ENCODE results near the gene CDH10. TPM values are rescaled to one million over a fixed set of nuclear protein-coding genes. Genes with fewer than 3 reads are reported as not detected.

The CDH10 gene
- 0.13 TPM for total RNA-seq

DNA sequence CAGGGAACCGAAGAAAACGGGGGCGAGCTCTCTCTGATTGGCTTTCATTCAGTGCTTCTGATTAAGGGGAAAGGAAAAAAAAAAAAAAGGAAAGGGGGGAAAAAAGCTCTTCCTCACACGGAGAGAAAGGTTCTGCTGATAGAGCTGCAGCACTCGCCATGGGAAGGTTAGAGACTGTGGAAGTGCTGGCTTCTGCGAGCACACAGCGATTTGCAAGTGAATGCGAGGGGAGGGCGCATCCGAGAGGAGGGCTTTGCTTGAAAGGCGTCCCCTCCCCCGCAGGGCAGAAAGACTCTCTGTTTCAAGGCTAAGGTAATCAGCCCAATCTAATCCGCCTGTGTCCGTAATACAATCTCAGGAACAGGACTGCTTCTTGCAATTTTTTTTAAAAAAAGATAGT is at the start of gene CDH10:
TSS of gene CDH10 (minus strand) at position 218 of the 400 bp plus-strand sequence. CDS start 51,488 bp downstream, outside the sequence.
- intact Hi-C loops (cut with DNase I): no loop called here
- ATAC-seq (no peak), DNase-seq (ENCODE audit: low spot score) (no peak)

DNA sequence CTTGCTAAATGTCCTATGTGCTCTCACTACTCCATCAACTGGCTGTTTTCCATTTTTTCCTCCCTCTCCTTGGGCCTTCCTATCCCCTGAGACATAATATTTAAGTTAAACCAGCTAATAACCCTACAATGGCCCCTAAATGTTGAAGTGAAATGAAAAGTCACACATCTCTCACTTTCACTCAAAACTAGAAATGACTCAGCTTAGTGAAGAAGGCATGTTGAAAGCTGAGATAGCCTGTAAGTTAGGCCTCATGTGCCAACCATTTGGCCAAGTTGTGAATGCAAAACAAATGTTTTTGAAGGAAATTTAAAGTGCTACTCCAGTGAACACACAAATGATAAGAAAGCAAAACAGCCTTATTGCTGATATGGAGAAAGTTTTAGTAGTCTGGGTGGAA is 48.8 kb upstream of the CDH10 start:
- DNase-seq (ENCODE audit: low spot score): no peak
- no peak for ATAC-seq
- intact Hi-C loops (cut with DNase I): no loop called here

DNA sequence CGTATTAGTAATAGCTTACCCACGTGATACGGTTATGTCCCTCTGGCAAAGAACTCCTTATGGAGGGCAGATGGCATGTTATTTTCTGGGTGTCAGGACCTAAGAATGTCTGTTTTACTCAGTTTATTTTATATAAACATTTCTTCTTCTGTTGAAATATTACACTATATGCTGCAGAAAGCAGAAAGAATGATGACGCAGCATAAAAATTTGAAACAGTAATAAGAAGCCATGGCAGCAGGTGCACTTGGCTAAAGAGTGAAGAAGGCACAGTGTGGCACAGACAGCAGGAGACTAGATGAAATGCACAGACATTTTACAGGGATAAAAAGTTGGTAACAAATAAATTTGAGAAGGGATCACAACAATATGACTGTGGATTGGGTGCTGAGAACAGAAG is 46.3 kb upstream of the CDH10 start:
- no peak for ATAC-seq
- DNase-seq (ENCODE audit: low spot score): no peak
- intact Hi-C loops (cut with DNase I): no loop called here

DNA sequence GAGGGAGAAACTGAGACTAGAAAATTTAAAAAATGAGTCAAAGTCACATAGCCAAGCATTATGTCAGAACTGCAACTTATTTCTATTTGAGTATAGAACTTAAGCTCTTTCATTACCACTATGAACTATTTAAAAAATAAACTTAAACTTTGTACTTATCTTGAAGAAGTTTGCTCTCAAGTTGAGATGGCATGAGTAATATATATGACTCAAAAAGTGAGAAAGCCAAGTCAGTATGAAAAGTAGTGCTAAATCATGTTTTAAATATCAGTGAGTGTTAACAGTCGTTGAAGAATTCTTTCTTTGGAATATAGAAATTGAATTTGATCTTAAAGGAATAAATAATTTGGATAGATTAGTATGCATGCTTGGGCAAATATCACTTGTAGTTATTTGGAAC is 36.3 kb upstream of the CDH10 start:
- ATAC-seq (no peak), DNase-seq (ENCODE audit: low spot score) (no peak)
- intact Hi-C loops (cut with DNase I): no loop called here

DNA sequence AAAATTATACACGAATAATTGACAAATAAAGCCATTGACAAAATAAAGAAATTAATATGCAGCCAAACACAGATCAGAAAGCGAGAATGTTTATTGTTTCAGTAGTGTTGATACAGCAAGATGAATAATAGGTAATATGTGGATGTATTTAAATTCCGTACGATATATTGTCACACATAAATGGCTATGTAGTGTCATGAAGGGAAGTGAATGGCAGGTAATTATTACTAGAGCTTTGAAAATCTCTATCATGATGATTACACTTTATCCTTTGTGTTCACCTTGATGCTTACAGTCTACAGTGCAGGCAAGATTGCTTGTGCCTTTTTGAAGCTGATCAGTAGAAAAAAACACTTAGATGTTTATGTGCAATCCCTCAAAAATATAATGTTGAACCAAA is 23.3 kb upstream of the CDH10 start:
- DNase-seq (ENCODE audit: low spot score) (no peak), ATAC-seq (no peak)
- intact Hi-C loops (cut with DNase I): no loop called here

DNA sequence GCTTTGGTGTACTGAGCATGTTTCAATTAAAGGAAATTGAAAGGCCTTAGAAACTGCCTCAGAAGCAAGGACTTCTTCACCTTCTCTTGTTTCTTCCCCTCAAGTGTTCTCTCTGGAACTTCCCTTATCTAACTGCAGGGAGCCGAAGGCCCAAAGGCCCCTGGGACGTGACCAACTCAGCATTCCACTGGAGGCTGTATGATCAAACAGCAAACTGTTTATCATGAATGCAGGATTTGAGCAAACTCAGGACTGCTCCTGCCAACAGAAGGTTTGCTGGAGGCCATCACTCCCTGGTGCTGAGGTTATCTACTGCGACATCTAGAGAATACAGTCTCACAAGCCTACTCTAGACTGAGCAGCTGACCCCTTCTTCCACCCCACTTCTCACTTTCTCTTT is 4.8 kb upstream of the CDH10 start:
- intact Hi-C loops (cut with DNase I): no loop called here
- ATAC-seq (no peak), DNase-seq (ENCODE audit: low spot score) (no peak)

DNA sequence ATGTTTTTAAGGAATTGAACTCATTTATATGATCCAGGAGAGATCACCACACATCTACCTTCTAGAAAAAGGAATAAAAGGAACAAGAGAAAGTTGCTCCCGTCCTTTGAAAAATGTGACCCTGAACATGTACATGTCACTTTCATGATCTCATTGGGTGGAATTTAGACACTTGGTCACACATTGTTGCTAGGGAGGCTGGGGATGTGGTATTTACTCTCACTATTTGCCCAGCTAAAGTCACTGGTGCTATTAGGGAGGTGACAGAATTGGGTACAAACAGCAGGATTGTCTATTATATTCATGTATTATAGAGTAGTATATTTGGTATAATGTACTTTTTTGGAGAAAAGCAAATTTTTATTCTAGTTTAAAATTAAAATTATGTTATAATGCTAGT is 2.1 kb upstream of the CDH10 start:
- DNase-seq (ENCODE audit: low spot score) (no peak), ATAC-seq (no peak)
- intact Hi-C loops (cut with DNase I): no loop called here

DNA sequence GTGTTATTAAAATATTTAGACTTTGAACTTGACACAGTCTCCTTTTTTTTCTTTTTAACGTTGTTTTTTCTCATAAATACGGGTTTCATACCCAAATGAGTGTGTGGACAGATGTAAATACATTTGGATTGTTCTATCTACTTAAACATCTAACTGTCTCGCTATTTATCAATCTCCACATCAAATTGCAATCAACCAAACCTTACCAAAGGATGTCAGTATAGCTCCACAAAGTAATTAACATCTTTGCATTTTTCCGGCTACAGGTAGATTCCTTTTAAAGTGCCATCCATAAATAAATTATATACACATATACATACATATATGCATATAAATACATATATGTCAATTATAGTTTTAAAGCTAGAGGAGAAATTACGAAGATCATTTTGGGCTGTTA is 705 bp upstream of the CDH10 start:
- ATAC-seq (no peak), DNase-seq (ENCODE audit: low spot score) (no peak)
- intact Hi-C loops (cut with DNase I): no loop called here

DNA sequence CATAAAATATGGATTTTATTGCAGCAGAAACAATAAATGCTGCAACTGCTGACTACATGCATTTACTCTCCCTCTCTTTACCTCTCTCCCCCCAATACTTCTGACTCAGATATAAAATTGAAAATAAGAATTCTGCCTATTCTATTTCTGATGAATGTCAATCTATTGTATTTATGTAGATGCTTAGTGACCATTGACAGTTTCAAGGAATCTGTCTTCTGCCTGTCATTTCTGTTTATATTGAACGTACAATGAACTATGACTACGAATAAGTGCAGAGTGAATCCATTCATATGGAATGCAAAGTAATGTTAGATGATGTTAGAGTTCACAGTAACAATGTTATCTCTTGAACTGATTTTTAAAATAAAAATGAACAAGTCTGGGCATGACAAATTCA is 898 bp downstream of the CDH10 start:
- no peak for ATAC-seq
- intact Hi-C loops (cut with DNase I): no loop called here
- DNase-seq (ENCODE audit: low spot score): no peak

DNA sequence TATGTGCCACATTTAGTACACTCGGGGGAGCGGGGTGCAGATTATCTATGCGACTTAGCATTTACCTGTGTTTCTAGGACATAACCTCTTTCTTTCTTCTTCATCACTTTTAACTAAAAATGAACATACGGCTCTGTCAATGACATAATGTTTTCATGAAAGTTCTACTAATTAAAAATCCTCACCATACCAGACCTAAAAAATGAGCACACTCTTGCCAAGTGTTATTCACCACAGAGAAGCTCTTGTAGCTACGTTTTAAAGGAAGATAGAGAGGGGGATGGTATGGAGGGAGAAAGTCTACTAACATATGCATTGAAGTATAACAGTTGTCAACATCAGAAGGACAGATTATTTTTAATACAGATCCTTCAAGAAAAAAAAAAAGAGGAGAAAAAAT is 1.6 kb downstream of the CDH10 start:
- no peak for ATAC-seq
- no peak for DNase-seq (ENCODE audit: low spot score)
- intact Hi-C loops (cut with DNase I): no loop called here

DNA sequence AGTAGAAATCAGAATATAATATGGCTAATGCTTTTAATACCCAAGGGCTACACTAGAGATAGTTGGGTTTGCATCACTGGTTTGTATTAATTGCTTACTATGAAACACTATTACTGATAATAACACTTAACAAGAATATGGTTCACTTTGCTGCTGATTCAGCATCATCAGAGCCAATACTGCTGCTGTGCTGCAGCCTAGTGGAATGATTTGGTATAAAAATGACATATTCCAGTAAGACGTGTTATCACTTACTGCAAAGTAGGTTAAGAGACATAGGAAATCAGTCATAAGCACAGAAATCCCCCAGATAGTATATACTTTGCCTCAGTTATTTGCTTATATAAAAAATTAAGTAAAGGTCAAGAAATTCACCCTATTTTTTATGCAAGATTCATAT is 2.8 kb downstream of the CDH10 start:
- intact Hi-C loops (cut with DNase I): no loop called here
- no peak for DNase-seq (ENCODE audit: low spot score)
- no peak for ATAC-seq

DNA sequence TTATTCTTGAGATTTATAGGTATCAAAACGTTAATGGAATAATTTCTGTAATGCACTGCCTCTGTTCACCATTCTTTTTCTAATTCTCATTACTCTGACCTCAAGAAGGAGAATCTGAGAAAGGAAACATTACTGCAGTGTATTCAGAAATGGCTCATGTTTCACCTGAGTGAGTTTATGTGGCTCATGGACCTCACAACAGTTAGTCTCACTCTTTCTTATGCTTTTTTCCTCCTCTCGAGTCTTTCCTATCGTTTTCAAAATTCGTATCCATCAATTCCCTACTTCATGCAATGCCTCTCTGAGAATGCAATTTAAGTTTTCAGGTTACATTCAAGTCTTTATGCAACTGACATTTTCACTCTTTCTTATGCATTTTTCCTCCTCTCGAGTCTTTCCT is 9.6 kb downstream of the CDH10 start:
- ATAC-seq (no peak), DNase-seq (ENCODE audit: low spot score) (no peak)
- intact Hi-C loops (cut with DNase I): no loop called here

DNA sequence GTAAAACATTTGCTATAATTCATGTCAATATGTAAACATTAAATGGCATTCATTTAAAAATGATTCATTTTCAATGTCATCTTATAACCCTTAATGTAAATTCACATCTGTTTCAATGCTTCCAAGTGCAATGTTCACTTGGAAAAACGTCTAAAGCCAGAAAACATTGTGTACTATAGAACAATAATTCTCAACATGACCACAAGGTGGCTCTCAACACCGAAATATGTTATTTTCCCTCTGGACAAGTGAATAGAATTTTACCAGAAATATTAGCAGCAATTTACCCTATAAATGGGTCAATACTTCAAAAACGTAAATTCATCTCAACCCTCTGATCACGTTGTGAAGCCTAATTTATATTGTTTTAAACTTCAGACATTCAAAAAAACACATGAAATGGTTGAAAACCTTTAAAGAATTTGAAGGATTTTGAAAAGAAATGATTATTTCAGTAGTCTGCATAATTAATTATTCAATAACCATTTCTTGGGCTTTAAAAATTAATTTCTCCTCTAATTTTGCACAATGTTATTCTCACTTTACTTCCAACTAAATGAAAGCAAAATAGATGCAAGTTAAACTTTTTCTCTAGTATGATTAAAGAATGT is 11.0 kb downstream of the CDH10 start:
- intact Hi-C loops (cut with DNase I): no loop called here
- ATAC-seq: no peak
- DNase-seq (ENCODE audit: low spot score): no peak

DNA sequence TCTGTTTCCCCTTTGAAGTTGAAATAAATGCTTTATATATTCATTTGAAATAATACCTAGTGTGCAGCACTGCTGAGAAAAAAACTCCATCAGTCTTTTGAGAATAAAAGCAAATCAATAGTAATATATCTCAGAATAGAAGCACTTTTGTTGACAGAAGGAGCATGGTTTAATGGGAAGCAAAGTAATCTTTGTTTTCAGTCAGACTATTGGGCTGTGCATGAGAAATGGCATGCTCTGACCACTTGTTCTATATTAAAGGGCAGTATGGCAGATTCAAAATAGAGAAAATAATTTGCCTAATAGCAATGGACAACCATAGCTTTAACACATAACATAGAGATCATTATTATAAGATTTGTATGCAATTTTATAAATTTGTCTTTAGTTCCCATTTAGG is 12.4 kb downstream of the CDH10 start:
- DNase-seq (ENCODE audit: low spot score) (no peak), ATAC-seq (no peak)
- intact Hi-C loops (cut with DNase I): no loop called here

DNA sequence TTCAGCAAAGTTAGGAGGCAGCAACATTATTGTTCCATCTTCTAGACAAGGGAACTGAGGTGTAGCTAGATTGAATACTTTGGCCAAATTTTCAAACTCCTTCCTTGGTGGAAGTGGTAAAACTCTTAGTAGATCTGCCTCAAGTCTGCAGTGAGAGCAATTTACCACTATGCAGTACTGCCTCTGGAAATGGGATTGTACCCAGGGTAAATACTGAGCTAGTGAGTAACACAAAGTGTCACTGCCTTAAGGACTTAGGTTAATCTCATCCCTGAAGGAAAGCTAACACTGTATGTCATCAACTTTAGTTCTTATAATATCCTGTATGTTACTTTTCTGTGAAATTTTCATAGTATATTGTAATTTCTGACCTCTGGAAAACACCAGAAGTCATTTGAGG is 13.9 kb downstream of the CDH10 start:
- no peak for DNase-seq (ENCODE audit: low spot score)
- intact Hi-C loops (cut with DNase I): no loop called here

DNA sequence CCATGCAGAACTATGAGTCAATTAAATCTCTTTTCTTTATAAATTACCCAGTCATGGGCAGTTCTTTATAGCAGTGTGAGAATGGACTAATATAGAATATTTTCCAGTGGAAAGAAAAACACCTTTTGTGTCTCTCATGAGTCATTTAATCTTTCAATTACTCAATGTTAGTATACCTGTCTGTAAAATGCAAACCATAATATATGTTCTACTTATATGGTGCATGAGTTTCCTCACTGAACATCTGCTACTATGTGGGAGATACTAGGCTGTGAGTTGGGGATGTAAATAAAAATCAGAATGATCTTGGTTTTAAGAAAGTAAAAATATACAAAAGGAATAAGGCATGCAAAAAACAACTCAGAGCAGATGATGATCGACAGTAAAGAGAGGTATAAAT is 15.0 kb downstream of the CDH10 start:
- ATAC-seq: no peak
- DNase-seq (ENCODE audit: low spot score): no peak
- intact Hi-C loops (cut with DNase I): no loop called here

More for the DNA sequence above, 13.9 kb downstream of the CDH10 start:
- ATAC-seq: no peak

DNA sequence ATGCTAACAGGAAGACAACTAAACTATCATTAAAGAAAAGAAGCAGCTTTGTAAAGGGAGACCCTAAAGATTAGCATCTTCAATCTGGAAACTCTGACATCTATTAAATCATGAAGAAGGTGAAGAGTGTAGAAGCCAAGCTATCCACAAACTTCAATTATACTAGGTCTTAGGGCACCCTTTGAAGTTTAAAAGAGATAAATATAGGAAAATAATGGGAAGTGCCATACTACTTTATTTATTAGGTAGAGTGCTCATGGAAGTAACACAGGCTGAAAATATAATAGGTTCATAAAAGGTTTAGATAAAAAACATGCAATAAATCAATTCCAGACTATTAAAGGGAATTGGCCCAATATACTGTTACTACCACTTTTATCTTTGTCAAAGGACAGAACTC is 19.9 kb downstream of the CDH10 start:
- ATAC-seq (no peak), DNase-seq (ENCODE audit: low spot score) (no peak)
- intact Hi-C loops (cut with DNase I): no loop called here

DNA sequence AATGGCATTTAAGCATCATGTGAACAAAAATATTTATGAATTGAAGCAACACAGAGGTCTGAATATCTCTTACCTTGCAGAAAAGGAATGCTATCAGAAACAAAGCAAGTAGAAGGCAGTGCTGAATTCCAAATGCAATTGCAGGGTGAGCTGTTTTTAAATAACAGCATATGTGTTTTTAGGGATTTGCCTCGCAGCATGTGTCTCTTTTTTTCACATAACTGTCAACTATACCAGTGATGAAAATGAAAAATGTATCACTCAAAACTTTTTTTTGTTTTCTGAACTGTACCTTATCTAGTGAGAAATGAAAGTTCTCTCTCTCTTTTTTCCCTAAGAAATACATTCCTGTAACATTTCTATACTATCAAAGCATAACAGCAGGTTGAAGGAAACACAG is 21.2 kb downstream of the CDH10 start:
- intact Hi-C loops (cut with DNase I): no loop called here
- ATAC-seq (no peak), DNase-seq (ENCODE audit: low spot score) (no peak)

DNA sequence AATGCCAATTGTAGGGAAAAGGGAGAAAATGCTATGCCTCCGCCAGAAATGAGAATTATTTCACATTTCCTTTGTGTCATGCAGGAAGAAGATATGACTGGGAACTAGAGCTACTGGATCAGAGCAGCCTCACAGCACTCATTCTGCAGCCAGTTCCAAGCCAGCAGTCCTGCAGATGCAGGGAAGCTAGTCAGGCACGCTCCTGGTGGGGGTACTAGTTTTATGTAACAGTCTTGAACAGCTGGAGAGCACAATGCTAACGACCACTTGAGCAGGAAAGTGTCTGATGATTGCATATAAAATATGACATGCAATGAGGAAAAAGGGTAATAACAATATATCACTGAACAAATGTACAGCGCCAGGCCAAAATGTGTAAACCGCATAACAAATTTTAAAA is 21.7 kb downstream of the CDH10 start:
- ATAC-seq (no peak), DNase-seq (ENCODE audit: low spot score) (no peak)
- intact Hi-C loops (cut with DNase I): no loop called here

DNA sequence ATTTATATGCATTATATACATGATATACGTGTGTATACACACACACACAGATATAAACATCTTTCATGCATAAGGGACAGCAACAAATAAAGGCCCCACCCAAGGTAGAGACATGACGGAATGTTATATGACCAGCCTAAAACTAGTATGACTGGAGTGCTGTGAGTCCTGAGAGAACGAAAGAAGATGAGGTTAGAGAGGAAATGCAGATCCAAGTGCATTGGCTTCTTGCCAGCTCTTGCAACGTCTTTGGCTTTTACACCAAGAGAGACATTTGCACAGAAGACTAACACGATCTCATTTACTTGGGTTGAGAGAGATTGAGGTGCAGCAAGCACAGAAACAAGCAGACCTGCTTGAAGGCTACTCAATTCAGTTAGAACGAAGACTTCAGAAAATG is 23.0 kb downstream of the CDH10 start:
- no peak for DNase-seq (ENCODE audit: low spot score)
- no peak for ATAC-seq
- intact Hi-C loops (cut with DNase I): no loop called here

DNA sequence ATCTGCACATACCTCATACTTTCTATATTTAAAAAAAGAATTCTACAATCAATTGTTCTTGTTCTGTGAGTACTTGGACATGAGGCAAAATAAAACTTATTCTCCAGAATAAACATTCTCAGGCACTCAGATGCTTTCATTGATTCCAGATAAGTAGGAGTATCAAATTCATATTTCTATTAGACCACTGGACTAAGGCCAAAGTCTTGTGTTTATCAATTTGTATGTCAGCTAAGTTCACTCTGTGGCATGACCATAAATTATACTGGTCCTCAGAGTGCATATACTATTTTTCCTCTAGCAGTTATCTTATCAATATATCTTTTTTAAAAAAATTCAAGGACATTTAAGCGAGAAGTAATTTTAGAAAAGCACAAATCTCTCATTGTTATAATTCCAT is 28.2 kb downstream of the CDH10 start:
- DNase-seq (ENCODE audit: low spot score) (no peak), ATAC-seq (no peak)
- intact Hi-C loops (cut with DNase I): no loop called here

DNA sequence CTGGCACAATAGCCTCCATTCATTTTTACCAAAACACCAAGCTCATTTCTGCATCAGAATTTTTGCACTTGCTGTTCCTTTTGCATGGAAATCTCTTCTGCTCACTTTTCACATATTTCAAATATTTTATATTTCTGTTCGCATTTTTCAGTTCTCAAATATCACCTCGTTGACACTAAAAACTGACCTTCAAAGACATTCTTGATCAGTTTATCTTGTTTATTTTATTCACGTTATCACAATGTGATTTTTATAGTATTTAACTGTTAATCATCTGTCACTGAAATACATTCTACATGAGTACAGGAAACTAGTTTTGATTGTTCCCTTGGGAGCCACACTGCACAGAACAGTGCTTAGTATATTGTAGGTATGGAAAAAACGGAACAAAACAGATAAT is 29.6 kb downstream of the CDH10 start:
- intact Hi-C loops (cut with DNase I): no loop called here
- ATAC-seq (no peak), DNase-seq (ENCODE audit: low spot score) (no peak)

All from sciatic nerve (tissue), 2 donors.